NCI-H2196 treated with DMSO at 0.1 percent for 48 hours (cell line): Measurements from ENCODE around the gene CD40.

ENCODE experiments used
- DNase-seq: peaks from one replicate; lab custom pipeline; 2025; ENCODE audit not compliant: unreplicated experiment; lab: John Stamatoyannopoulos, UW

Gene CD40

GRCh38 chr20:46169245-46170171 lies 51.4 kb downstream of the CD40 start:
- DNase-seq, result no peak

- DNase-seq, result no peak
Observed at GRCh38 chr20:46171476-46171875, 53.4 kb downstream of the CD40 start.

GRCh38 chr20:46171909-46172308 lies 53.8 kb downstream of the CD40 start:
- no peak for DNase-seq

- no peak for DNase-seq
Observed at GRCh38 chr20:46172455-46172854, 54.3 kb downstream of the CD40 start.

- DNase-seq, result no peak
Observed at GRCh38 chr20:46172961-46173536, 54.9 kb downstream of the CD40 start.

- no peak for DNase-seq
Observed at GRCh38 chr20:46173652-46174468, 55.7 kb downstream of the CD40 start.

- peak; percentile 49 for DNase-seq
Observed at GRCh38 chr20:46174469-46175126, 56.5 kb downstream of the CD40 start.

GRCh38 chr20:46175127-46175494 lies 57.0 kb downstream of the CD40 start:
- no peak for DNase-seq

- no peak for DNase-seq
Observed at GRCh38 chr20:46176739-46177378, 58.7 kb downstream of the CD40 start.

- no peak for DNase-seq
Observed at GRCh38 chr20:46177768-46178167, 59.7 kb downstream of the CD40 start.

- no peak for DNase-seq
Observed at GRCh38 chr20:46178891-46179290, 60.8 kb downstream of the CD40 start.
